EH (cell line): Measurements from ENCODE around the gene NPB.
A peak's percentile ranks its signal among the peaks of the same experiment; 100 is the strongest.
"Not testable (repeated sequence)": the region's sequence is repeated elsewhere in the genome, so short reads cannot be mapped to it uniquely, and the experiment has no call there.

Experiments
- DNase-seq: peaks from one replicate; pipeline ENCODE4 v3.0.0-alpha.2; 2015; ENCODE audit warnings: low read depth

NPB gene

GRCh38 chr17:81912441-81913309, 10.6 kb downstream of the NPB start:
- DNase-seq, result no peak

GRCh38 chr17:81913394-81914102, 11.5 kb downstream of the NPB start:
- no peak for DNase-seq

DNA sequence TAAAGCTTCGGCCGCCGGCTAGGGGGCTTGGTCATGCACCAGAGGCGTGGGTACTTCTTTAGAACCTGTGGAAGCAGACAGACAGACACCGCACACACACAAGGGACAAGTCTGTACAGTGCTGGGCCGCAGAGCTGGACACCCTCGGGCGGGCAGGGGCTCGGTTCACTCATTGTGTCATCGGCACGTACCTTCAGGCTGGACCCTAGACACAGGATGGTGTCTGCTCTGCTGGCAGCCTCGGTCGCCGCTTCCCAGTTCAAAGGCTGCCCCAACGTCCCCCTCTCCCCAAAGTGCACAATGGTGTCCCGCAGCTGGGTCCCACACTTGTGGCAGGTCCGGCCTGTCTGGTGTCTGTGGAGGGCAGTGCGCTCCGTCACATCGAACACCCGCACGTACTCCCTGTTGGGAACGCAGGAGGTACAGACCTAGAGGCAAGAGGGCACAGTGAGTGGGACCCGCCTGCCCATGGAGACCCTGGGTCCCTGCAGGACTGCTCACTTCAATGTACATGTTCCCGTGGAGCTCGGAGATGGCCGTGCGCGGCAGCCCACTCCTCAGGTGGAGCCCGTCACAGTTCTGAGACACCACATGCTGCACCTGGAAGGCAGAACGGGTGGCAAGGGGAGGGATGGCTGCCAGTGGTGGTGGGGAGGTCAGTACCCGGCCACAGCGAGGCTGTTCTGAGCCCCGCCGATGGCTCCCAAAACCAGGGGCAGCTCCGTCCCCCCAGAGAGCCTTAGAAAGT, 12.2 kb downstream of the NPB start:
- no peak for DNase-seq

DNA sequence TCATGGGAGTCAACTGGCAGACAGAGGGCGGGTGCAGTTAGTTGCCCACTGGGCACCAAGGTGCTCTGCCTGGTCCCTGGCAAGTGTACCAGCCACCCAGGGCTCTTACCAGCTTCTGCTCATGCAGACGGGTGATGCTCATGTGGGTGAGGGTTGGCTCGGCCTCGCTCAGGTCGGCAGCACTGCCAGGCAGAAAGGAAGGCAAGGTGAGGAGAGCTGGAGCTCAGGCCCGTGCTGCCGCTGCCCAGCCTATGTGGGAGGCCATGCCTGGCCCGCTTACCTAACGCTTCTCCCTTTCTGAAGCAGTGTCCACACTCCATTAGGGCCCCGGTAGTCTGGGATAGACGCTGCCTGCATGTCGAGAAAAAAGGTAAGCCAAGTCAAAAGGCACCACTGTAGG, 13.3 kb downstream of the NPB start:
- no peak for DNase-seq

DNA sequence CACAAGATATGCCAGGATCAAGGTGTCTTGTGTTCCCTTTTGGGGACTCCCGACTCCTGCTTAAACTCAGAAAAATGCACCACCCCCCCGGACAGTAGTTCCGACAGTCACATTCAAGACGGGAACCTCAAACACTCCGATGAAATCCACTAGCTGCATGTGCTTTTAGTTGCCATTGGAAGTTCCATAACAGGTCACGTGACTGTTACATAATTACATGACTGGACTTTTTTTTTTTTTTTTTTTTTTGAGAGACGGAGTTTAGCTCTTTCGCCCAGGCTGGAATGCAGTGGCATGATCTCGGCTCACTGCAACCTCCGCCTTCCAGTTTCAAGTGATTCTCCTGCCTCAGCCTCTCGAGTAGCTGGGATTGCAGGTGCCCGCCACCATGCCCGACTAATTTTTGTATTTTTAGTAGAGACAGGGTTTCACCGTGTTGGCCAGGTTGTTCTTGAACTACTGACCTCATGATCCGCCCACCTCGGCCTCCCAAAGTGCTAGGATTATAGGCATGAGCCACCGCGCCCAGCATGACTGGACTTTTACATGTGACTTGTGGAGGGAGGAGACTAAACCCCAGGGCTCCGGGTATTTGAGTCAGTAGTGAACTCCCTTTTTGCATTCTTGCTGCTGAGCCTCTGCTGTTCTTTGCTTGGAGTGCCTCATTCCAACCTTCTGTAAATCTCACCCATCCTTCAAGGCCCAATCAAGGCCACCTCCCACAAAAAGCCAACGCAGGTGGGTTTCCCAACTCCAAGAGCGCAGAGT, 14.4 kb downstream of the NPB start:
- DNase-seq, result peak; percentile 74

DNA sequence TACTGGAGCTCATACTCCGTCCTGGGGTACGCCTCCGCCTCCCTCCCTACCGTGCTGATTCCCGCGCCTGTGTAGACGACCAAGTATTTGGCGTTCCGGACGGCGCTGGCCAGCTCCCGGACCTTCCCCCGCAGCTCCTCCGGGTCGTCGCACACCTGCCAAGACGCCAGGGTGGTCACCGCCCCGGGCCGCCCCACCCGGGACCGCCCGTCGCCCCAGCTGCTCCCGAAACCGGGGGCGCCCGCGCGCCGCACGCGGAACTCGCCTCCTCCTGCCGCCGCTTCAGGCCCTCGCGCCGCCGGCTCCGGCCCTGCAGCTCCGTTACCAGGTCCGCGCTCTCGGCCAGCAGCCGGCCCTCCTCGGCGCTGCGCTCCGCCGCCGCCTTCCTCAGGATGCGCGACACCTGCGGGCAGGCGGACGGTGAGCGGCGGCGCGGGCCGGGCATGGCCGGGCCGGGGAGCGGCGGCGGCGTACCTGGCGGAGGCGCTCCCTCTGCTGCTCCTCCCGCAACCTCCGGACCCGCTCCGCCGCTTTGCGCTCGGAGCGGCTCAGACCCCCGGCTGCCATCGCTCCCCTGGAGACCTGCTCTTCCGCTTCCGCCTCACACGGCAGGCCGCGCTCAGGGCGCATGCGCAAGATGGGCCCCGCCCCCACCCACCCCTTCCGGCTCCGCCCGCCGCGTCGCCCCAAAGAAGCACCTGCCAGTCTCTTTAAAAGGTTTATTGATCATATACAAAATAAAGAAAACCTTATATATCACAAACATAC, 15.7 kb downstream of the NPB start, which contains the start of gene SIRT7:
Gene SIRT7 (minus strand): TSS at position 612 of the 768 bp plus-strand sequence. CDS start 45 bp downstream, at position 567.
- DNase-seq, result peak; percentile 76

DNA sequence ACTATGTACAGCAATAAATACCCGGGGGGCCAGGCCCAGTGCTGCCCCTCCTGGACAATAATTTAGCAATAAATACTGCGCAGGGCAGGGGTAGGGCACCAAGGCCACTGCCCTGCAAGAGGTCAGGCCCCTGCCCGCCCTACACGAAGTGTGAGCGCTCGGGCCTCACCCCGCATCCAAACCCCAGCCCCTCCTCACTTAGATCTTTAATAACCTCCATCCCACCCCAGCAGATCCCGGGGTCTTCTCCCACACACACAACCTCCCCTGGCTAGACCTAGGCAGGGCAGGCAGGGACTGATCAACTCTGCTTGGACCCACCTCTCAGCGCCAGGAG, 16.3 kb downstream of the NPB start:
- DNase-seq, result not testable (repeated sequence)

GRCh38 chr17:81918832-81919545, 17.0 kb downstream of the NPB start:
- no peak for DNase-seq

DNA sequence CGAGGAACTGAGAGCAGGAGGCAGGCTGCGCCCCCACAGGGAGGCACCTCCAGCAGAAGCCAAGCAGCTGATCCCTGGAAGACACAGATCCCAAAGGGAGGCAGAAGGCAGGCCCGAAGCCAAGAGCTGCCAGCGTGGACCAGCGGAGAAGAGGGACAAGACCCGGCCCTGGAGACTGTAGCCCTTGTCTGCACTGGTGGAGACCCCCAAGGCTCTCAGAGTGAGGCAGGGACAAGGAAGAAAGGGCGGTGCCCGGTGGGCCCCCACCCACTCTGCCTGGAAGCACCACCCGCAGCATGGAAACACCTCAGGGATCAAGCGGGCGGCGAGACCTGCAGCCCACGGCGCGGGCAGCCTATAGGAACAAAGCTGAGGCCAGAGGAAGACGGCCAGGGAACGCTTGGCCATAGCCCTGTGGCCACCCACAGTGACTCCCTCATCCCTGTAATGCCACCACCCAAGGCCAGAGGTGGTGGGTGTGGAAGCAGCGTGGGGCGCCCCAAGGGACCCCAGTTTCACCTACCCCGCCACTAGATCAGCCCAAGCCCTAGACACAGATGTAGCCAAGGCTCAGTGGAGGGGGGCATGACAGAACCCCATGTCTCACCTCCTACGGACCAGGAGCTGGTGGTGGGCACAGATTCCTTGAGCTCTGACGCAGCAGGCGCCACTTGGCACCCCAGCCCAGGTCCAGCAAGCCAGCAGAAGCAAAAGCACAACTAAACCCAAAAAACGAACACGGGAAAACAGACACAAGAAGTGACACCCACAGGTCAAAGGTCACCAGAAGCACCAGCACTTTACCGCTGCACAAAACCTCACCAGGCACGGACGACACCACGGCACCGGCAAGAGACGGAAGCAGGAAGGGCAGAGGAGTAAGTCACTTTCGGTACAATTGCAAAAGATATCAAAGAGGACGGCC, 18.8 kb downstream of the NPB start:
- DNase-seq, result no peak

GRCh38 chr17:81921537-81921862, 19.5 kb downstream of the NPB start:
- DNase-seq, result no peak

DNA sequence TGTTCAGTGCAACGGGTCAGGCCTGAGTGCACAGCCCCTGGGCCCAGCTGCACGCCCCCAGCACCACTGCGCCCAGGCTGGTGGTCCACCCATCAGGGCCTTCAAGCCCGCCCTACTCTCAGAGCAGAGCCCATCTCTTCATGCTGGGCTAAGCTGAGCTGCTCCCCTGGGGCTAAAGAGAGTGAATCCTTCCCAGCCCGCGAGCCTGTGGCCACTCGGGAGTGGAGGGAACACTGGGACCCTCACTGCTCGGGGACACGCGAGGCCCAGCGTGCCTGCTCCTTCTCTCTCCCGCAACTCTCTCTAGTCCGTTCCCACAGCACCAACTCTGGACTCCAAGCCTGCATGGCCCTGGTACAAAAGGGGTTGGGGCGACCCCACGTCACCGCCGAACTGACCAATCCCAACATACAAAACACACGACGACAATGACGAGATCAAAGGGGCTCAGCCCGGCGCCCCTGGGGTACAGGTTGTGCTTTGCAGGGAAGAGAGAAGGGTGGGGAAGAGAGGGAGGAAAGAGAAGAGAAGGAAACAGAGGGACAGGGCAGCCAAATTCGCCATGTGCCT, 20.0 kb downstream of the NPB start:
- DNase-seq, result no peak

- no peak for DNase-seq
Observed at GRCh38 chr17:81922566-81923301, 20.7 kb downstream of the NPB start.

DNA sequence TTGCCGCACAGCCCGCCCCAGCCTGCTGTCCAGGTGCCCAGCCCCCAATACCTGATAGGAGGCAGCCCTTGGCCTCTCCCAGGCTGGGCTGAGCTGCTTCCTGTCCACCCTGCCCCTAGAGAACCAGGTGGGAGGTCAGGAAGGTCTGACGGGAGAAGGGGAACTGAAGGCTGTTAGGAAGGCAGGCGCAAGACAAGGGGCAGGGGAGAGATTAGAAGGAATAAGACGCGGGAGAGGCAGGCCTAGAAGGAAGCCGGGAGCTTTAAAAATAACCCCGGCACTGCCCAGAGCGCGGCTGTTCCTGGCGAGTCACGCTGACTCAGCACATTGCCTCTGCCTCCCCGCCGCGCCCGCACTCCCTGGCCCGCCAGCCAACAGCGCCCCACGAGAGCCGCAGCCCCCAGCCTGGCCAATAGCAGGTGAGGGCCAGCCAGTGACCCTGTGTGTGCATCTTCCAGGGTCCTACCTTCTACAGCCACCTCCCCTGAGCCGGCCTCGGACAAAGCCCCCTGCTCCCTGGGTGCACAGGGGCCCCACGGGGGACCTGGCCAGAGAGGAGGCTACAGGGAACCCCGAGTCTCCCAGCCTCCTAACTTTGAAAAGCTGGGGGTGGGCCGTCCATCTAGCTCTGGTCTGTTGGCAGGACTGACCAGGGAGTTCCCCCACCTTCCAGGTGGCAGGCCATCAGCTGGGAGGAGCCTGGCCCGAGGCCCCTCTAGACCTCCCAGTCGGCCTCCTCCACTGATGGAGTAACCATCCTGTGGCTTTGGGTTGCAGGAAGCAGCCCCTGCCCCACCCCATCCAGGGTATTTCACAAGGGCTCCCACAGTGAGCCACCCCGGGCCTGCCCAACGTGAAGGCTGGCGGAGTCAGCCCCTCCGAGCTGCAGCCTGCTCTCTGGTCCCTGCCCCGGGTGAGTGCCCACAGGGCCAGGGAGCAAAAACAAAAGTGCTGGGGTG, 21.5 kb downstream of the NPB start:
- DNase-seq, result peak; percentile 81

GRCh38 chr17:81924557-81925532, 22.8 kb downstream of the NPB start:
- no peak for DNase-seq

GRCh38 chr17:81925860-81926450, 23.9 kb downstream of the NPB start:
- no peak for DNase-seq
